Lung (tissue), 12 donors: ENCODE measurements around the gene ATAT1. TPM values are rescaled to one million over a fixed set of nuclear protein-coding genes. Genes with fewer than 3 reads are reported as not detected.

ENCODE experiments used
- ATAC-seq: fragments of 200-7000 bp; cut with Tn5 transposase; one replicate; pipeline ENCODE4 v1.9.1; 2020; ENCODE audit warnings: moderate number of reproducible peaks; ENCODE audit not compliant: insufficient read depth, low FRiP score
- DNase-seq, 3 donors: peaks; one replicate each; pipeline ENCODE4 v3.0.0-alpha.2; 2013 to 2017
- H3K27ac ChIP-seq, 2 donors: one replicate each; pipeline ENCODE4 v1.5.1; 2013; ENCODE audit warnings: mild to moderate bottlenecking in 2 of 2, moderate library complexity in 2 of 2, control low read depth in 1 of 2, inconsistent platforms in 1 of 2, low read depth in 1 of 2, low read length in 1 of 2
- H3K27me3 ChIP-seq, 3 donors: one replicate each; pipeline ENCODE4 v1.5.1; 2013; ENCODE audit warnings: low read length in 2 of 3; ENCODE audit not compliant: control insufficient read depth in 3 of 3, insufficient read depth in 3 of 3
- H3K36me3 ChIP-seq, 4 donors: one replicate each; pipeline ENCODE4 v1.5.1; 2013; ENCODE audit warnings: low read length in 4 of 4, mild to moderate bottlenecking in 1 of 4, moderate library complexity in 1 of 4; ENCODE audit not compliant: control insufficient read depth in 4 of 4, insufficient read depth in 4 of 4
- H3K4me1 ChIP-seq, 5 donors: one replicate each; pipeline ENCODE4 v1.5.1; 2013; ENCODE audit warnings: low read length in 5 of 5, mild to moderate bottlenecking in 2 of 5, moderate library complexity in 1 of 5; ENCODE audit not compliant: control insufficient read depth in 5 of 5, insufficient read depth in 5 of 5
- H3K4me3 ChIP-seq: one replicate; pipeline ENCODE4 v1.5.1; 2013; ENCODE audit warnings: mild to moderate bottlenecking, control low read depth, moderate library complexity
- H3K9ac ChIP-seq, 2 donors: one replicate each; pipeline ENCODE4 v1.5.1; 2013; ENCODE audit warnings: low read length in 2 of 2, control low read depth in 1 of 2; ENCODE audit not compliant: insufficient read depth in 1 of 2
- H3K9me3 ChIP-seq, 4 donors: one replicate each; pipeline ENCODE4 v1.5.1; 2013; ENCODE audit warnings: low read length in 3 of 4, mild to moderate bottlenecking in 1 of 4, moderate library complexity in 1 of 4; ENCODE audit not compliant: control insufficient read depth in 4 of 4, insufficient read depth in 3 of 4
- WGBS, 2 donors: extraction: QIAGEN DNeasy Blood & Tissue Kit; methylation state at CpG; one replicate each; pipeline ENCODE4 v1.1.7; 2013; 5-methylcytosine and 5-hydroxymethylcytosine counted together
- polyA plus RNA-seq, 2 donors: library from polyadenylated mRNA; stranded (reverse); fragments of 200-250 nt; gene quantifications; one replicate each; pipeline ENCODE4 v1.2.1, GENCODE V29; 2013
- total RNA-seq, 2 donors: library from RNA; depleted of rRNA in 1 of 2; stranded (reverse); fragments of >200 nt in 1 of 2; gene quantifications; one replicate each; pipeline ENCODE4 v1.2.1, GENCODE V29; 2014 to 2021
- TF ChIP-seq, protein P1 (sequence below): IDR thresholded peaks from 2 replicates; pipeline ENCODE4 v1.5.1; 2012; ENCODE audit warnings: mild to moderate bottlenecking; ENCODE audit errors: control extremely low read depth, extremely low read depth
- donor health status: control.
- donor health status: control.
- donor health status: Bipolar disorder and iron deficiency.
- donor health status: healthy.
- donor health status: DM: yes; HTN: yes; CAD: no.

The ATAT1 gene
- total and polyA plus RNA-seq, 4 donors: 5.5 to 13.3 (median 7.9) TPM

DNA sequence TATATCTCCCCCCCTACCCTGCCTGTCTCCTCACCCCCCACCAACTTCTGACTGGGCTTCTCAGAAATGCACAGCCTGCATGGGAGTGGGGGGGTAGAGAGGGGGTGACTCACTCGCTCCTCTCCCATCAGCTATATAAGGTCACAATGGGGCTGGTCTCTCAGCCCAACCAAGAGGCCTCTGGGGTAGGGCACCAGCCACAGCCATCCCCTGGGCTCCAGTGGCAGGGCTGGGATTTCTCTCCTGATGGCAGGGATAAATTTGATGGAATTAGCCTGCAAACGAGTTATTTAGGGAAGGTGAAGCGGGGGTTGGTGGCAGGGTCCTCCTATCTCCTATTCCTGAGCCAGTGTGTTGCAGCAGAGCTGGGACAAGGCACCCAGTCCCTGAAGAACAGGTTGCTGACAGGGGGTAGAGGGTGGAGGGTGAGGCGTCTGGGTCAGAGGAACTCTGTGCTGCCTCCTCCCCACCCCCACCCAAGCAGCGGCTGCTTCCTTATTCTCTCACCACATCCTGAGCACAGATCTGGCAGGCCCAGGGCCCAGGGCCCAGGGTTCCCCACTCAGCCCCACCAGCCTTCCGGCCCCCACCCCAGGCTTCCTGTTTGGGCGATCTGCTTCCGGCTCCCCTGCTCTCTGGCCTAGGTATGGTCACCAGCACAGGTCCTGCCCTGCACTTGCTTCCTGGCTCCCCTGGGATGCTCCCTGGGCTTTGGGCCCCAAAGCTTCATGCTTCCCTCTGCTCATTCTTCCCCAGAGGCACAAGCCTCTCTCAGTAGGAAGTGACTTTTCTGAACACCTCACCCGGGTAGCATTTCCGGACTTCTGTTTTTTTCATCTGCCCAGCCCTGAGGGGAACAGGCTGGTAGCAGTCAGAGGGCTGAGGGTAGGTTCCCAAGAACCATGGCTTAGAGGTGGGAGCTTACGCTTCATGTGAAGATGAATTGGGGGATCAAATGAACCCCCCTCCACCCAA lies 55.8 kb downstream of the ATAT1 start:
- Histone ChIP-seq H3K4me1 (peaks cover 0 to 46% (median 9%) of the 10 kb centered on the region in 5 donors), H3K27me3 (no peaks in the 10 kb centered on the region), H3K9ac (peak overlapping the region; percentile 16 to 40), H3K4me3 (peak overlapping the region; percentile 66), H3K36me3 (peaks cover 0 to 19% (median 11%) of the 10 kb centered on the region in 4 donors), H3K9me3 (no peaks in the 10 kb centered on the region), H3K27ac (peak overlapping the region; percentile 80 to 91)
- DNase-seq (peak; percentile 65 to 79 (median 68)), ATAC-seq (peak; percentile 27)
- TF ChIP-seq, protein P1, sequence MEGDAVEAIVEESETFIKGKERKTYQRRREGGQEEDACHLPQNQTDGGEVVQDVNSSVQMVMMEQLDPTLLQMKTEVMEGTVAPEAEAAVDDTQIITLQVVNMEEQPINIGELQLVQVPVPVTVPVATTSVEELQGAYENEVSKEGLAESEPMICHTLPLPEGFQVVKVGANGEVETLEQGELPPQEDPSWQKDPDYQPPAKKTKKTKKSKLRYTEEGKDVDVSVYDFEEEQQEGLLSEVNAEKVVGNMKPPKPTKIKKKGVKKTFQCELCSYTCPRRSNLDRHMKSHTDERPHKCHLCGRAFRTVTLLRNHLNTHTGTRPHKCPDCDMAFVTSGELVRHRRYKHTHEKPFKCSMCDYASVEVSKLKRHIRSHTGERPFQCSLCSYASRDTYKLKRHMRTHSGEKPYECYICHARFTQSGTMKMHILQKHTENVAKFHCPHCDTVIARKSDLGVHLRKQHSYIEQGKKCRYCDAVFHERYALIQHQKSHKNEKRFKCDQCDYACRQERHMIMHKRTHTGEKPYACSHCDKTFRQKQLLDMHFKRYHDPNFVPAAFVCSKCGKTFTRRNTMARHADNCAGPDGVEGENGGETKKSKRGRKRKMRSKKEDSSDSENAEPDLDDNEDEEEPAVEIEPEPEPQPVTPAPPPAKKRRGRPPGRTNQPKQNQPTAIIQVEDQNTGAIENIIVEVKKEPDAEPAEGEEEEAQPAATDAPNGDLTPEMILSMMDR: no peak
- WGBS, 2 donors: 4 to 19% methylated on average over 10 to 11 of the region's 11 CpGs

DNA sequence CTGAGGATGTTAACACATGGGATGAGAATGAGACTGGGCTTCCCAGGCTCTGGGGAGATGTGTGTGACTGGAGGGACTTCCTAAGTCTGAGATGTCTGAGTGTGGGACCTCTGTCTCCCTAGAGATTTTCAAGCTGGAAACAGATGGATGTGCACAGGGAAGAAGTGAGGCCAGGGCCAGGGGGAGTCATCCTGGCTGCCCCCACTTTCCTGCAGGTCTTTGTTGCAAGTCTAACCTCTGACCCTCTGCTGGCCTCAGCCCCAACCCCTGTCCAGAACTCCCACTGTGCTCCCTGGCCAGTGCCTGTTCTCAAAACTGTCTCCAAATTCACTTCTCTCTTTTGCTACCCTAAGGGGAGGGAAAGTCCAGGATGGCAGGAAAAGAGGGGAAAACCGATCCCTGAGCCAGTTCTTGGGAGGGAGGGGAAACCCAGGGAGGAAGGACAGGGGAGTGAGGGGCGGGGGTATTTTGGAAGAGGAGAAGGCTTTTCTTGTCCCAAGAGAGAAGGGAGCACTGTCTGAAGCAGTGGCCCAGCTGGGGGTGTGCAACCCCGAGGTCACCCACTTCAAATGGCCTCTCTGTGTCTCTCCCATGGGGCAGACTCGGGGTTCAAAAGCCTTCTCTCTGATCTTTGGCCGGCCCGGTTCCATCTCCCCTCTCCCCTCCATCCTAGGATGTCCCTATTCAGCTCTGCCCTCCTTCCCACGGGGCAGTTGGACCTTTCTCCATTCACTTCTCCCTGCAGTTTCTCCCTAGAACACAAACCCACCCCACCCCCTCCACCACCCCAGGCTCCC lies 56.7 kb downstream of the ATAT1 start:
- Histone ChIP-seq H3K9ac (peak overlapping the region; percentile 16 to 40), H3K36me3 (peaks cover 0 to 19% (median 9%) of the 10 kb centered on the region in 4 donors), H3K27ac (peak overlapping the region; percentile 80 to 91), H3K4me3 (peak overlapping the region; percentile 66), H3K9me3 (no peaks in the 10 kb centered on the region), H3K27me3 (no peaks in the 10 kb centered on the region), H3K4me1 (peaks cover 0 to 54% (median 14%) of the 10 kb centered on the region in 5 donors)
- ATAC-seq (no peak), DNase-seq (no peak)
- 0 to 17% methylated on average over 7 of the region's 7 CpGs for WGBS, 2 donors
- TF ChIP-seq, protein P1: no peak

DNA sequence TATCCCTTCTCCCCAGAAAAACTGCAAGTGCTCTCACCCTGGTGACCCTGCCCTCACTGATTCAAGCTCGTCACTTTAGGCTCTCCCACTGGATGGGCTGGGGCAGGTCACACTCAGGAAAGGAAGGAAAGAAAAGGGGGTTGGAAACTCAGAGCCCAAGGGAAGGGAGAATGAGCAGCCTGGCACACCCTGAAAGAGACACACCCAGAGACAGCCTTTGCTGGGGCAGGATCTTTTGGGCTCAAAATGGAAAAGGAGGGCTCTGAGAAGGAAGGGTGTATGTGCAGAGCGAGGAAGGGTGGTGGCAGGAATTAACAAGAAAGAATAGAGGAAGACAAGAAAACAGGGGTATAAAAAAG lies 57.3 kb downstream of the ATAT1 start:
- no peaks in the 10 kb centered on the region for H3K9me3 ChIP-seq
- WGBS, 2 donors: 6 to 33% methylated on average over 2 of the region's 2 CpGs
- no peak for DNase-seq
- H3K36me3 ChIP-seq: peaks cover 0 to 19% (median 6%) of the 10 kb centered on the region in 4 donors
- TF ChIP-seq, protein P1: no peak
- H3K4me3 ChIP-seq: peak overlapping the region; percentile 66
- H3K4me1 ChIP-seq: peaks cover 0 to 60% (median 16%) of the 10 kb centered on the region in 5 donors
- ATAC-seq: no peak
- peak overlapping the region; percentile 69 to 91 for H3K27ac ChIP-seq
- H3K27me3 ChIP-seq: no peaks in the 10 kb centered on the region
- H3K9ac ChIP-seq: peak overlapping the region in 1 of 2 donors; percentile 67
